ENCODE measurements around the gene CCNF.

The CCNF gene

GRCh38 chr16:2466667-2467527 is 37.6 kb downstream of the CCNF start:
- no peak overlapping the region for H2AFZ ChIP-seq (ENCODE audit: low read length)
- peaks cover 10 to 21% of the 10 kb centered on the region in 2 donors for H3K36me3 ChIP-seq (replicated peaks in 1 of 2; ENCODE audit: control insufficient read depth in 2 of 2, insufficient read depth in 2 of 2, low read length in 2 of 2)
- peak overlapping the region; percentile 91 for H3K23ac ChIP-seq (ENCODE audit: low read depth, low read length, poor library complexity)
- peak overlapping the region; percentile 100 for H3K18ac ChIP-seq (ENCODE audit: low read length)
- no peak overlapping the region for H3K4me2 ChIP-seq (ENCODE audit: insufficient read depth, low read length, poor library complexity, severe bottlenecking)
- H3K4me1 ChIP-seq (ENCODE audit: control insufficient read depth in 2 of 2, insufficient read depth in 1 of 2, low read depth in 1 of 2, low read length in 2 of 2) = peaks cover 26 to 31% of the 10 kb centered on the region in 2 donors
- H3K79me1 ChIP-seq (ENCODE audit: low read depth, low read length) = peaks cover 7% of the 10 kb centered on the region
- H2BK5ac ChIP-seq (ENCODE audit: low read length) = no peak overlapping the region
- H3K9ac ChIP-seq (ENCODE audit: low read depth, low read length, poor library complexity) = no peak overlapping the region
- H4K8ac ChIP-seq (ENCODE audit: low read depth, low read length) = peak overlapping the region; percentile 83
- no CpG with 5 or more reads among the region's 29 CpGs for WGBS, 2 donors (ENCODE audit: extremely low coverage in 2 of 2, insufficient read length in 2 of 2, insufficient replicate concordance in 1 of 2)
- peak overlapping the region; percentile 96 for H2AK5ac ChIP-seq (ENCODE audit: low read depth, low read length)
- H3K4ac ChIP-seq (ENCODE audit: low read length) = peak overlapping the region; percentile 76
- peak overlapping the region; percentile 63 for H3K14ac ChIP-seq (ENCODE audit: low read length)
- H3K27me3 ChIP-seq (ENCODE audit: control insufficient read depth in 3 of 3, insufficient read depth in 3 of 3, low read depth in 1 of 3, low read length in 3 of 3) = peaks cover 0 to 2% (median 0%) of the 10 kb centered on the region in 3 experiments
- H3K4me3 ChIP-seq (ENCODE audit: low read length in 2 of 2) = no peak overlapping the region
- peak overlapping the region; percentile 69 for H2BK15ac ChIP-seq (ENCODE audit: low read length)
- peak overlapping the region; percentile 43 for H3K27ac ChIP-seq (replicated peaks; ENCODE audit: low read length)
- H4K91ac ChIP-seq (ENCODE audit: low read depth, low read length, poor library complexity) = no peak overlapping the region
- H2BK120ac ChIP-seq (ENCODE audit: low read depth, low read length) = peak overlapping the region; percentile 41
- H3K9me3 ChIP-seq (replicated peaks in 1 of 2; ENCODE audit: control insufficient read depth in 2 of 2, insufficient read depth in 1 of 2, low read depth in 1 of 2, low read length in 2 of 2) = no peaks in the 10 kb centered on the region
- no peak for DNase-seq (ENCODE audit: low spot score)
- peak overlapping the region; percentile 73 for H2BK12ac ChIP-seq (ENCODE audit: low read length)

- Histone ChIP-seq H3K4me1 (ENCODE audit: control insufficient read depth in 2 of 2, insufficient read depth in 1 of 2, low read depth in 1 of 2, low read length in 2 of 2) (peaks cover 32 to 35% of the 10 kb centered on the region in 2 donors), H3K4me3 (ENCODE audit: low read length in 2 of 2) (peak overlapping the region in 1 of 2 donors; percentile 75), H3K36me3 (replicated peaks in 1 of 2; ENCODE audit: control insufficient read depth in 2 of 2, insufficient read depth in 2 of 2, low read length in 2 of 2) (peaks cover 4 to 14% of the 10 kb centered on the region in 2 donors), H2BK15ac (ENCODE audit: low read length) (peak overlapping the region; percentile 69), H4K8ac (ENCODE audit: low read depth, low read length) (peak overlapping the region; percentile 100), H4K91ac (ENCODE audit: low read depth, low read length, poor library complexity) (peak overlapping the region; percentile 95), H2AFZ (ENCODE audit: low read length) (no peak overlapping the region), H2BK5ac (ENCODE audit: low read length) (peak overlapping the region; percentile 97), H3K79me1 (ENCODE audit: low read depth, low read length) (peaks cover 5% of the 10 kb centered on the region), H3K9me3 (replicated peaks in 1 of 2; ENCODE audit: control insufficient read depth in 2 of 2, insufficient read depth in 1 of 2, low read depth in 1 of 2, low read length in 2 of 2) (no peaks in the 10 kb centered on the region), H3K27me3 (ENCODE audit: control insufficient read depth in 3 of 3, insufficient read depth in 3 of 3, low read depth in 1 of 3, low read length in 3 of 3) (peaks cover 0 to 7% (median 0%) of the 10 kb centered on the region in 3 experiments), H2BK120ac (ENCODE audit: low read depth, low read length) (peak overlapping the region; percentile 95), H2AK5ac (ENCODE audit: low read depth, low read length) (peak overlapping the region; percentile 100), H3K4me2 (ENCODE audit: insufficient read depth, low read length, poor library complexity, severe bottlenecking) (peak overlapping the region; percentile 86), H3K9ac (ENCODE audit: low read depth, low read length, poor library complexity) (peak overlapping the region; percentile 99), H3K27ac (replicated peaks; ENCODE audit: low read length) (peak overlapping the region; percentile 46), H3K14ac (ENCODE audit: low read length) (peak overlapping the region; percentile 94), H3K23ac (ENCODE audit: low read depth, low read length, poor library complexity) (peak overlapping the region; percentile 91), H3K4ac (ENCODE audit: low read length) (peak overlapping the region; percentile 89), H2BK12ac (ENCODE audit: low read length) (peak overlapping the region; percentile 97), H3K18ac (ENCODE audit: low read length) (peak overlapping the region; percentile 100)
- WGBS, 2 donors (ENCODE audit: extremely low coverage in 2 of 2, insufficient read length in 2 of 2, insufficient replicate concordance in 1 of 2) = no CpG with 5 or more reads among the region's 80 CpGs
- DNase-seq (ENCODE audit: low spot score) = no peak
These were observed 38.4 kb downstream of the CCNF start for GRCh38 chr16:2467528-2468232.

- Histone ChIP-seq H2AK5ac (ENCODE audit: low read depth, low read length) (peak overlapping the region; percentile 100), H3K27ac (replicated peaks; ENCODE audit: low read length) (peak overlapping the region; percentile 17), H3K18ac (ENCODE audit: low read length) (peak overlapping the region; percentile 100), H2AFZ (ENCODE audit: low read length) (no peak overlapping the region), H2BK12ac (ENCODE audit: low read length) (peak overlapping the region; percentile 97), H3K4me3 (ENCODE audit: low read length in 2 of 2) (peak overlapping the region in 1 of 2 donors; percentile 75), H3K9me3 (replicated peaks in 1 of 2; ENCODE audit: control insufficient read depth in 2 of 2, insufficient read depth in 1 of 2, low read depth in 1 of 2, low read length in 2 of 2) (no peaks in the 10 kb centered on the region), H3K4me2 (ENCODE audit: insufficient read depth, low read length, poor library complexity, severe bottlenecking) (peak overlapping the region; percentile 86), H3K79me1 (ENCODE audit: low read depth, low read length) (peaks cover 4% of the 10 kb centered on the region), H2BK120ac (ENCODE audit: low read depth, low read length) (peak overlapping the region; percentile 95), H4K8ac (ENCODE audit: low read depth, low read length) (peak overlapping the region; percentile 100), H3K36me3 (replicated peaks in 1 of 2; ENCODE audit: control insufficient read depth in 2 of 2, insufficient read depth in 2 of 2, low read length in 2 of 2) (peaks cover 2 to 11% of the 10 kb centered on the region in 2 donors), H3K4me1 (ENCODE audit: control insufficient read depth in 2 of 2, insufficient read depth in 1 of 2, low read depth in 1 of 2, low read length in 2 of 2) (peaks cover 32 to 38% of the 10 kb centered on the region in 2 donors), H3K4ac (ENCODE audit: low read length) (peak overlapping the region; percentile 98), H3K27me3 (ENCODE audit: control insufficient read depth in 3 of 3, insufficient read depth in 3 of 3, low read depth in 1 of 3, low read length in 3 of 3) (peaks cover 0 to 7% (median 0%) of the 10 kb centered on the region in 3 experiments), H3K23ac (ENCODE audit: low read depth, low read length, poor library complexity) (peak overlapping the region; percentile 91), H2BK5ac (ENCODE audit: low read length) (peak overlapping the region; percentile 97), H2BK15ac (ENCODE audit: low read length) (peak overlapping the region; percentile 81), H4K91ac (ENCODE audit: low read depth, low read length, poor library complexity) (peak overlapping the region; percentile 97), H3K9ac (ENCODE audit: low read depth, low read length, poor library complexity) (peak overlapping the region; percentile 99), H3K14ac (ENCODE audit: low read length) (peak overlapping the region; percentile 84)
- WGBS, 2 donors (ENCODE audit: extremely low coverage in 2 of 2, insufficient read length in 2 of 2, insufficient replicate concordance in 1 of 2) = no CpG with 5 or more reads among the region's 38 CpGs
- DNase-seq (ENCODE audit: low spot score) = no peak
These were observed 39.0 kb downstream of the CCNF start for GRCh38 chr16:2468233-2468724.

All from neuronal stem cell (in vitro differentiated cells).